ENCODE data around the gene MORN1.

The MORN1 gene

GRCh38 chr1:2382621-2383361 lies 8.6 kb downstream of the MORN1 start:
- DNase-seq: no peak
- Histone ChIP-seq H3K27ac (ENCODE audit: insufficient read depth, low read length, poor library complexity, severe bottlenecking) (no peak overlapping the region), H3K9me3 (ENCODE audit: control insufficient read depth, low read length) (no peaks in the 10 kb centered on the region), H3K36me3 (ENCODE audit: control insufficient read depth, insufficient read depth, low read length) (no peaks in the 10 kb centered on the region), H3K27me3 (replicated peaks; ENCODE audit: control insufficient read depth, insufficient read depth, low read length, poor library complexity, severe bottlenecking) (no peaks in the 10 kb centered on the region), H3K4me1 (ENCODE audit: control insufficient read depth, insufficient read depth, low read length, poor library complexity, severe bottlenecking) (peaks cover 9% of the 10 kb centered on the region), H3K4me3 (ENCODE audit: insufficient read depth, low read depth, low read length, poor library complexity, severe bottlenecking) (no peak overlapping the region)

GRCh38 chr1:2381741-2382620 lies 9.4 kb downstream of the MORN1 start:
- peak; percentile 51 to 66 (median 57) for DNase-seq
- peaks cover 9% of the 10 kb centered on the region for H3K4me1 ChIP-seq (ENCODE audit: control insufficient read depth, insufficient read depth, low read length, poor library complexity, severe bottlenecking)
- H3K27me3 ChIP-seq (replicated peaks; ENCODE audit: control insufficient read depth, insufficient read depth, low read length, poor library complexity, severe bottlenecking): no peaks in the 10 kb centered on the region
- H3K9me3 ChIP-seq (ENCODE audit: control insufficient read depth, low read length): no peaks in the 10 kb centered on the region
- H3K4me3 ChIP-seq (ENCODE audit: insufficient read depth, low read depth, low read length, poor library complexity, severe bottlenecking): no peak overlapping the region
- no peak overlapping the region for H3K27ac ChIP-seq (ENCODE audit: insufficient read depth, low read length, poor library complexity, severe bottlenecking)
- H3K36me3 ChIP-seq (ENCODE audit: control insufficient read depth, insufficient read depth, low read length): no peaks in the 10 kb centered on the region

GRCh38 chr1:2380816-2381591 lies 10.3 kb downstream of the MORN1 start:
- Histone ChIP-seq H3K4me1 (ENCODE audit: control insufficient read depth, insufficient read depth, low read length, poor library complexity, severe bottlenecking) (peaks cover 9% of the 10 kb centered on the region), H3K27me3 (replicated peaks; ENCODE audit: control insufficient read depth, insufficient read depth, low read length, poor library complexity, severe bottlenecking) (no peaks in the 10 kb centered on the region), H3K36me3 (ENCODE audit: control insufficient read depth, insufficient read depth, low read length) (no peaks in the 10 kb centered on the region), H3K4me3 (ENCODE audit: insufficient read depth, low read depth, low read length, poor library complexity, severe bottlenecking) (no peak overlapping the region), H3K27ac (ENCODE audit: insufficient read depth, low read length, poor library complexity, severe bottlenecking) (no peak overlapping the region), H3K9me3 (ENCODE audit: control insufficient read depth, low read length) (no peaks in the 10 kb centered on the region)
- DNase-seq: no peak

GRCh38 chr1:2379733-2380404 lies 11.5 kb downstream of the MORN1 start:
- no peak for DNase-seq
- Histone ChIP-seq H3K4me1 (ENCODE audit: control insufficient read depth, insufficient read depth, low read length, poor library complexity, severe bottlenecking) (peaks cover 9% of the 10 kb centered on the region), H3K4me3 (ENCODE audit: insufficient read depth, low read depth, low read length, poor library complexity, severe bottlenecking) (no peak overlapping the region), H3K36me3 (ENCODE audit: control insufficient read depth, insufficient read depth, low read length) (no peaks in the 10 kb centered on the region), H3K9me3 (ENCODE audit: control insufficient read depth, low read length) (no peaks in the 10 kb centered on the region), H3K27ac (ENCODE audit: insufficient read depth, low read length, poor library complexity, severe bottlenecking) (no peak overlapping the region), H3K27me3 (replicated peaks; ENCODE audit: control insufficient read depth, insufficient read depth, low read length, poor library complexity, severe bottlenecking) (no peaks in the 10 kb centered on the region)

GRCh38 chr1:2378956-2379732 lies 12.2 kb downstream of the MORN1 start:
- no peaks in the 10 kb centered on the region for H3K27me3 ChIP-seq (replicated peaks; ENCODE audit: control insufficient read depth, insufficient read depth, low read length, poor library complexity, severe bottlenecking)
- no peaks in the 10 kb centered on the region for H3K36me3 ChIP-seq (ENCODE audit: control insufficient read depth, insufficient read depth, low read length)
- no peaks in the 10 kb centered on the region for H3K9me3 ChIP-seq (ENCODE audit: control insufficient read depth, low read length)
- peaks cover 9% of the 10 kb centered on the region for H3K4me1 ChIP-seq (ENCODE audit: control insufficient read depth, insufficient read depth, low read length, poor library complexity, severe bottlenecking)
- DNase-seq: no peak
- H3K27ac ChIP-seq (ENCODE audit: insufficient read depth, low read length, poor library complexity, severe bottlenecking): no peak overlapping the region
- no peak overlapping the region for H3K4me3 ChIP-seq (ENCODE audit: insufficient read depth, low read depth, low read length, poor library complexity, severe bottlenecking)

GRCh38 chr1:2378441-2378851 lies 12.9 kb downstream of the MORN1 start:
- Histone ChIP-seq H3K27me3 (replicated peaks; ENCODE audit: control insufficient read depth, insufficient read depth, low read length, poor library complexity, severe bottlenecking) (no peaks in the 10 kb centered on the region), H3K4me3 (ENCODE audit: insufficient read depth, low read depth, low read length, poor library complexity, severe bottlenecking) (no peak overlapping the region), H3K36me3 (ENCODE audit: control insufficient read depth, insufficient read depth, low read length) (no peaks in the 10 kb centered on the region), H3K27ac (ENCODE audit: insufficient read depth, low read length, poor library complexity, severe bottlenecking) (no peak overlapping the region), H3K9me3 (ENCODE audit: control insufficient read depth, low read length) (no peaks in the 10 kb centered on the region), H3K4me1 (ENCODE audit: control insufficient read depth, insufficient read depth, low read length, poor library complexity, severe bottlenecking) (peaks cover 9% of the 10 kb centered on the region)
- DNase-seq: no peak

GRCh38 chr1:2377751-2378440 lies 13.5 kb downstream of the MORN1 start:
- H3K4me3 ChIP-seq (ENCODE audit: insufficient read depth, low read depth, low read length, poor library complexity, severe bottlenecking): no peak overlapping the region
- no peak overlapping the region for H3K27ac ChIP-seq (ENCODE audit: insufficient read depth, low read length, poor library complexity, severe bottlenecking)
- H3K27me3 ChIP-seq (replicated peaks; ENCODE audit: control insufficient read depth, insufficient read depth, low read length, poor library complexity, severe bottlenecking): no peaks in the 10 kb centered on the region
- H3K9me3 ChIP-seq (ENCODE audit: control insufficient read depth, low read length): no peaks in the 10 kb centered on the region
- H3K4me1 ChIP-seq (ENCODE audit: control insufficient read depth, insufficient read depth, low read length, poor library complexity, severe bottlenecking): peaks cover 9% of the 10 kb centered on the region
- no peaks in the 10 kb centered on the region for H3K36me3 ChIP-seq (ENCODE audit: control insufficient read depth, insufficient read depth, low read length)
- DNase-seq: no peak

GRCh38 chr1:2376931-2377672 lies 14.3 kb downstream of the MORN1 start:
- H3K4me3 ChIP-seq (ENCODE audit: insufficient read depth, low read depth, low read length, poor library complexity, severe bottlenecking): no peak overlapping the region
- no peaks in the 10 kb centered on the region for H3K9me3 ChIP-seq (ENCODE audit: control insufficient read depth, low read length)
- no peaks in the 10 kb centered on the region for H3K36me3 ChIP-seq (ENCODE audit: control insufficient read depth, insufficient read depth, low read length)
- no peak for DNase-seq
- no peak overlapping the region for H3K27ac ChIP-seq (ENCODE audit: insufficient read depth, low read length, poor library complexity, severe bottlenecking)
- no peaks in the 10 kb centered on the region for H3K27me3 ChIP-seq (replicated peaks; ENCODE audit: control insufficient read depth, insufficient read depth, low read length, poor library complexity, severe bottlenecking)
- H3K4me1 ChIP-seq (ENCODE audit: control insufficient read depth, insufficient read depth, low read length, poor library complexity, severe bottlenecking): peaks cover 6% of the 10 kb centered on the region

All from effector memory CD4-positive, alpha-beta T cell (primary cell).